HG03159 (cell line): Measurements from ENCODE around the gene CRYAA.
A peak's percentile ranks its signal among the peaks of the same experiment; 100 is the strongest.
"Not testable (repeated sequence)": the region's sequence is repeated elsewhere in the genome, so short reads cannot be mapped to it uniquely, and the experiment has no call there.

Experiments
- ATAC-seq: cut with Tn5 transposase; IDR thresholded peaks from one replicate; pipeline ENCODE4 v1.9.1; 2021; ENCODE audit warnings: mild to moderate bottlenecking, moderate library complexity; ENCODE audit not compliant: unreplicated experiment

The CRYAA gene

DNA sequence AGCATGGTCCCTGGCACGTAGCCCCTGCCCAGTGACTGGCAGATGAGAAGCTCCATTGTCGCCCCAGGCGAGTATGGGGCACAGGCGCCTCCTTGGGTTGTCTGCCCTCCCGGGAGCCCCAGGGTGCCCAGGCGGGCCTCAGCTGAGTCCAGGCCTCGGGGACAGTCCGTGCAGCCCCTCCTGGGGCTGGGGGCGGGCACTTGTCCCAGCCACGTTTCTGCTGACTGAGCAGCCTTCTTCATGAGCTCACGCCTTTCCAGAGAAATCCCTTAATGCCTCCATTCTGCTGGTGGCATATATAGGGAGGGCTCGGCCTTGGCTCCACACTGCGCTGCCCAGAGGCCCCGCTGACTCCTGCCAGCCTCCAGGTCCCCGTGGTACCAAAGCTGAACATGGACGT, at the start of gene CRYAA:
Gene CRYAA (plus strand): TSS at position 301 of the 400 bp plus-strand sequence. CDS start 92 bp downstream, at position 393.
- not testable (repeated sequence) for ATAC-seq

- not testable (repeated sequence) for ATAC-seq
These were observed 38.7 kb upstream of the CRYAA start for GRCh38 chr21:43130094-43130493.

DNA sequence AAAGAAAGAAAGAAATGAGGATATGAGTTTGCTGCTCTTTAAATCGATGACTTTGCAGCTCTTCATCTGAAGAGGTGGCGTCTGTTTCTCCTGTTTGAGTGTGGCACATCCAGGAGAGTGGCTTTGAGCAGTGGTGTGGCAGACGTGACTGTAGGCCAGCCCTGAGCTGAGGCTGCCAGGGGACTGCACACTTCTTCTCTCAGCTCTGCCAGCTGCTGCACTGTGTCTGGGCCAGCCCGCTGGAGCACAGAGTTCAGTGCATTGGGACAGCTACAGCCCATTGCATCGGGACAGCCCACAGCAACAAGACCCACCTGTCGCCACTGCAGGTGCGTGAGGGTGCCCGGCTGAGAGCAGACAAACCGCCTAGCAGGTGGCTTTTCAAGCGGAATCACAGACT, 34.3 kb upstream of the CRYAA start:
- not testable (repeated sequence) for ATAC-seq

- ATAC-seq = not testable (repeated sequence)
These were observed 29.9 kb upstream of the CRYAA start for GRCh38 chr21:43138944-43139343.

- ATAC-seq = not testable (repeated sequence)
These were observed 27.4 kb upstream of the CRYAA start for GRCh38 chr21:43141407-43141806.

- ATAC-seq = not testable (repeated sequence)
These were observed 22.2 kb upstream of the CRYAA start for GRCh38 chr21:43146637-43147036.

DNA sequence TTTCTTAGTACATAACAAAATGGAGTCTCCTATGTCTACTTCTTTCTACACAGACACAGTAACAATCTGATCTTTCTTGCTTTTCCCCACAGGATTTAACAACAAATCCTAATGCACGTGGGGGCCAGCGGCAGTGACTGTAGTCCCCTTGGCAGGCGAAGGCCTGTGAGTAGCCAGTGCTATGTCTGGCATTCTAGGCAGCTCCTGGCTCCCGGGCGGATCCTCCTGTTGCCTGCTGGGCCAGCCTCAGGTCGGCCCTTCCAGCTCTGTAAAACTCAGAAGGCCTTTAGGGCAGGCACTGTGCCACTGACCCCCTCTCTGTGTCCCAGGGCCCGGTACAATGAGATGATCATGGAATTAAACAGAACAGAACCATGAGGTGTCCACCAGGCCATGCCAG, 20.8 kb upstream of the CRYAA start:
- ATAC-seq = not testable (repeated sequence)

DNA sequence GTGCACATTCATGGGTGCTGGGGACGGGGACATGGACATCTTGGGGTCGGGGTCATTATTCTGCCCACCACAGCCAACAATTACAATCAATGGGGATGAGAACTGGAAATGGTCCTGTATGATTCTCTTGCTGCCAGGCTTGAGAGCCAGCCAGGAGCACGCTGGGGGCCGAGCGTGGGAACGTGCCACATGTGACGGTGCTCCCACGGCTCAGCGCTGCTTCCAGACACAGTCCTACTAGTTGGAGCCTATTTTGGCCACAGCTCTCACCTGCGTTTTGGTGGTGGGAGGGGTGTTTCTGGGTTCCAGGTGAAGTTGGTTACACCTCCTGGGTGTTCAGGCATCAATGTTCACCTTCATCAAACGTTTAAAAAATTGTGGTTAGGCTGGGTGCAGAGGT, 19.5 kb upstream of the CRYAA start:
- ATAC-seq = not testable (repeated sequence)

GRCh38 chr21:43153601-43154000, 15.2 kb upstream of the CRYAA start:
- ATAC-seq = not testable (repeated sequence)

DNA sequence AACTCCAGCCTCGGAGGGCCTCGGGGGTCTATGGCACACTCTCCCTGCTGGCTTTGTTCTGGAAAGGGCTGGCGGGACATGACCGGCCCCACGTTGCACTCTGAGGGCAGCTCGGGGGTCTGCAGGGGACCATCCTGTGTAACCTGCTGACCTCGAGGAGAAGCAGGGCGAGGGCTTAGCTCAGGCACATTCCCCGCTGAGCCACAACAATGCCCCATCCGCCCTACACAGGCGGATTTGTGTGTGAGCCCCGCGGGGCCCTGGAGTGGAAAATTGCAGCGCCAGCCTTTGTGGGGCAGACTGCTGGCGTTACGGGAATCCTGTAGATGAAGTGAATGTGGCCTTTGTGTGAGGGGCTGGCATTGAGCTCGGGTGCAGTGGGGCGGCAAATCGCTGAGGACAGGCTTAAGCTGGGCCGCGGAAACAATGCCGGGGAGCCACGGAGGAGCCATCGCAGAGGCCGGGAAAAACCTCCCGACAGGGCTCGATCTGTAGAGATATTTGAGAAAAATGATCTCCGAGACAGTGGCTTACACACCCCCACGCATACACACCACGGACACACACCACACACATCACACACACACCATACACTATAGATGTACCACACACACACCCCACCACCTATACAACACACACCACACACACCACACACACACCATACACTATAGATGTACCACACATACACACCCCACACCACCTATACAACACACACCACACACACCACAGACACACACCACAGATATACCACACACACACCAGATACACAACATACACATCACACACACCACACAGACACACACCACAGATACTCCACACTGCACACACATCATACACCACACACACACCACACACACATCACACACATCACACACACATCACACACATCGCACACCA, 9.3 kb upstream of the CRYAA start:
- ATAC-seq = not testable (repeated sequence)

- ATAC-seq = not testable (repeated sequence)
These were observed 6.7 kb upstream of the CRYAA start for GRCh38 chr21:43161826-43162707.

DNA sequence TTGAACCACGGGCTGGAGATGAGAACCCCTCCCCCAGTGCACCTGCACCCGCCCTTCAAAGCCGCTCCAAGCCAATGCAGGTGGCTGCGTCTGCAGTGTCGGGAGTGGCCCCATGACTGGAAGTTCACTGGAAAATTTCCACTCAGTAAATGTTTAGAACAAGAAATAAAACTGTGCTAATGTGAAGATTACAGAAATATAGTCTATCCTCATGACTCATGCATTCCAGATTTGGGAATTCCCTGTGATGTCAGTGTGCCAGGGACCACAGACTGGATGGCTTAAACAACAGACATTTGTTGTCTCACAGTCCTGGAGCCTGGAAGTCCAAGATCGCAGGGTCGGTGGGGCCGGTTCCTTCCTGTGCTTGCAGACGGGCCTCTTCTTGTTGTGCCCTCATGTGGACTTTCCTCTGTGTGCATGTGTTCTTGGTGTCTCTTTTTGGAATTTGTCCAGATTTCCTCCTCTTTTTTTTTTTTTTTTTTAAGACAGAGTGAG, 6.1 kb upstream of the CRYAA start:
- ATAC-seq = not testable (repeated sequence)

- ATAC-seq = not testable (repeated sequence)
These were observed 4.0 kb upstream of the CRYAA start for GRCh38 chr21:43164823-43165222.

GRCh38 chr21:43165734-43166133, 3.1 kb upstream of the CRYAA start:
- ATAC-seq = not testable (repeated sequence)

DNA sequence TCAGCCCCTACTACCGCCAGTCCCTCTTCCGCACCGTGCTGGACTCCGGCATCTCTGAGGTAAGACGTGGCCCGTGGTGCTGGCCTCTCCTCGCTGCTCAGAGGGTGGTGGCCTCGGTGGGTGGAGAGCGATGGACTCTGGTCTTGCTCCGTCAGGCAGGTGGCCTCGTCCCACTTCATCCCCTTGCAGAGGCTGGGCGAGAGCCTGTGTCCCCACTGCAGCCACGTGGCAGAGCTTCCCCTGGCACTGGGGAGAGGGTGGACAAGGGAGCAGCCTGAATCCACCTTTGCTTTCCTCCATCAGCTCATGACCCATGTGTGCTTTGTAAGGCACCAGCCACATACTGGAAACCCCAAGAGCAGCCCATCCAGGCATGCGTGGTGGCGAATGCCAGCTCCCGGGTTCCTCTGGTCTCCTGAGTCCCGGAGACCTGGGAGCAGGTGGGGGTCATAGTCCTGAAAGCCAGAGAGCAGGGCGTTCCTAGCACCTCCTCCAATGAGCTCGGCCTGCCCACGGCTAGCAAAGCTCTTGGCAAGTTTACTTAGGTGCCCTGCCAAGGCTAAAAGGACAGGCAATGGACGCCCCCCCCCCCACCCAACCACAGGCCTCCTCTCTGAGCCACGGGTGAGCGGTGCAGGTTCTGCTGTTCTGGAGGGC, 550 bp downstream of the CRYAA start:
- not testable (repeated sequence) for ATAC-seq

- not testable (repeated sequence) for ATAC-seq
These were observed 1.1 kb downstream of the CRYAA start for GRCh38 chr21:43169891-43170290.

- ATAC-seq = not testable (repeated sequence)
These were observed 4.0 kb downstream of the CRYAA start for GRCh38 chr21:43172812-43173211.

DNA sequence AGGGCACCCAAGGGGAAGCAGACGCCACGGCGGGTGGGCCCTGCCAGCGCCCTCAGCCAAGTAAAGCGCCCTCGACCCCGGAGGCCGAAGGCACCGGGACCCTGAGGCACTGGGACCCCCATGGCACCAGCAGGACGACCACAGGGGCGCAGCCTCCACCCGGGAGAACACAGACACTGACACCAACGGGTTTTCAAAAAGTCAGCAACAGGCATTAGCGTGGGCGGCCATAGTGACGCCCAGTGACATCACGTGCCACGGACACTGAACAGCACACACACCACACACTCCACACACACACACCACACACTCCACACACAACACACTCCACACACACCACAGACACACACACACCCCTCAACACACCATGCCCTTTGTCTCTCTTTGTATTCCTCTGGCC, 4.6 kb downstream of the CRYAA start:
- not testable (repeated sequence) for ATAC-seq

DNA sequence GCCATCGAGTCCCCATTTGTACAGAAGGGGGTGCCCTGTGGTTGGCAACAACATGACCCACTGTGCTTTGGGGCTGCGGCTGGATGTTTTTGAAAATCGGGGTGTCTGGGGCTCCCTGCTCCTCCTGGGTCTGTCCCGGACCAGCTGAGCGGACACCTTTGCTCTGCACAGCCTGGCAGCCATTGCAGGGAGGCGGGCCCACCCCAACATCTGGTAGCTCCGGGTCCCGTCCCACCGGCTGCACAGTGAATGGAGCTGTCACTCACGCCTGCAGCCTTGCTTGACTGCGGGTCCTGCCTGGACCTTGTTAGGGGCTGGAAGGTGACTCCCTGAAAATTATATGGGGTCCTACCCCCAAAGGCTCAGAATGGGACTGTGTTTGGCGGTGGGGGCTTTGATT, 5.1 kb downstream of the CRYAA start:
- not testable (repeated sequence) for ATAC-seq

DNA sequence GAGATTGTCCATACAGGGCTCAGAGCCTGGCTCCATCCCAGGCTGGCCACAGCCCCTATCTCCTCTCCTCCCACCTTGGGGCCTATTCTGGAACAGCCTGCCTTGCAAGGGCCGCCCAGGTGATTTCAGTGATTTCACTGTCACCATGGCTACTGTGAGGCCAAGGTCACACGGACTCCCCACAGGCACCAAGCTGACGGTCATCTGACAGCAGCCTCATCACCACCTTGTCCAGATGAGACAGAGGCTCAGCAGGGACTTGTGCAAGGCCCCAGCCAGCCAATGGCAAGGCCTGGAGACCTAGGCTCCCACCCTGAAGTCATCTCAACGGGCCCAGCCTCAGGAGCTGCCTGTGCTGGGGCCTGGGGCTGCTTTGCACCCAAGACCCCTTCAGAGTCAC, 6.2 kb downstream of the CRYAA start:
- not testable (repeated sequence) for ATAC-seq

- peak; percentile 55 for ATAC-seq
These were observed 7.8 kb downstream of the CRYAA start for GRCh38 chr21:43176621-43177020.
